NCI-H1417 (cell line): ENCODE measurements around the gene PHF21A.

Experiments used
- DNase-seq, 3 experiments: peaks; one replicate each; lab custom pipeline; 2025; lab: John Stamatoyannopoulos, UW

PHF21A gene

GRCh38 chr11:45934580-45935318 is 186.5 kb downstream of the PHF21A start:
- no peak for DNase-seq

DNA sequence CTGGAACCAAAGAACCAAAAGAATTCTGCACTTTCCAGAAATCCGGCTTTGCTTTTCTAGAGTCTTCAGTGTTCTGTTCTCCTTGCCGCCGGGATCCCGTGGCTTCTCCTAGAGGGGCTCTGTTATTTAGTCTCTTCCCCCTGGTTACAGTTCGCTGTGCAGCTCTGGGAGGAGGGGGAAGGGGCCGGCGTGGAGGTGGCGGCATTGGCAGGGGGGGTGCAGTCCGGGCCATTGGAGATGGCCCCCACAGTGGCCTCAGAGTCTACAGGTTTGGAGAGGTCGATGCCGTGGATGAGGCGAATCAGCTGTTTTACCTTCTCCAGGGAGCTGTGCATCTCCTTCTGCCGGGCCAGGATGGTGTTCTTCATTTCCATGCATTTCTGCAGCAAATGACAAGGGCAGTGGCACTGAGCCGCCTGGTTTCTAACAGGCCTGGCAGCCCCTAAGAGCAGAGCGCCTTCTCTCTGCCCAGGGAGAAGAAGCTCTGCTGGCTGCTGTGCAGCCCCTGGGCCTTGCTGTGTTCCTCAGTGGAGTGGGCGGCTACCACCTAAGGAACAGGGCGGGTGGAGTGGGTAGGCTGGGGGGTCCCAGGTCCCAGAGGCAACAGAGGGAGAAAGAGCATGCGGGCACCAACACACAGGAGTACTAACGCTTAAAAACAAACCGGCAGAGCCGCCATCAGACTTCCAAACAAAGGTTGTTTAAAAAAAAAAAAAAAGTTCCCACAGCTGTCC is 187.2 kb downstream of the PHF21A start:
- no peak for DNase-seq

DNA sequence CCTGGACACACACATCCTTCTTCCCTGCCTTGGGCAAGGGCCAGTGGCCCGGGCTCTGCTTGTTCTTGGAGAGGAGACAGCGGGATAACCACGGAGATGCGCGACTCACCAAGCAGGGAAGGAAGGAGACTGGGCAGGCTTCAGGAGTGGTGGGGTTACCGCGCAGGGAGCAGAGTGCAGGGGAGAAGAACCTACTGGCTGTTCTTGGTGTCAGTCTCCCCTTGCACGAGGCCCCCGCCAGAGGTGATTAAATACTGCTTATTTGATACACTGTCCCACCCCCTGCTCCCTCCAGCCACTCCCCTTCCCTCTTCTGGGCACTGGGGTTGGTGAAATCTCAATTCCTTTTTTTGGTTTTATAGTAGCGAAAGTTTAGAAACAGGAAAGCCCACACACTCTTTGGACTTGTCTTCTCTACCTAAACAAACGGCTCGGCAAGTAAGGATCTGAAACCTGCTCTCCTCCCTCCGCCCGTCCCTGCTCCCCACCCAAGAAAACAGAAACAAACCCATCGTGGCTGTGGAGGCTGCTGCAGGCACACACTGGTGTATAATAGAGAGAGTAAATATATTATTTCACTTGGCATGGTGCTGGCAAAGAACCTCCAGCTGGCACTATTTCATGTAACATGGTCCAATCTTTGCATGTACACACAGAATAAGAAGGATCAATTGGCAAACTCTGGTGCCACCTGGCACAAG is 188.0 kb downstream of the PHF21A start:
- DNase-seq, result no peak

DNA sequence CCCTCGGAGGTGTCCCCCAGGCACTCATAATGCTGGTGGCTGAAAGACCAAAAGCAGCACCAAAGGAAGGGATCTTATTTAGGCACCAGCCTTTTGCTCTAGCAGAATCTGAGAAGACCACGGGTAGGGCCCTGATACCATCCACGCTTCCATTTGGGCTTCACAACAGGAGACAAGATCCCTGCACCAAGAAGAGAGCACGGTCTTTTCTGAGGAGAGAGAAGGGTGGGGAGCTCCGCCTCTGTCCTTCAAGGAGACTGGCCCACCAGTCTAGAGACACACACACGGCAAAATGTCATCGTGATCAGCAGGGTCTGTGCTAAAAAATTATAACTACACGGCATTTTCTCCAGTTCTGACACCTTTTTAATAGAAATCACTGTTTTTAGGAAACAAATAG is 189.0 kb downstream of the PHF21A start:
- DNase-seq, result no peak

DNA sequence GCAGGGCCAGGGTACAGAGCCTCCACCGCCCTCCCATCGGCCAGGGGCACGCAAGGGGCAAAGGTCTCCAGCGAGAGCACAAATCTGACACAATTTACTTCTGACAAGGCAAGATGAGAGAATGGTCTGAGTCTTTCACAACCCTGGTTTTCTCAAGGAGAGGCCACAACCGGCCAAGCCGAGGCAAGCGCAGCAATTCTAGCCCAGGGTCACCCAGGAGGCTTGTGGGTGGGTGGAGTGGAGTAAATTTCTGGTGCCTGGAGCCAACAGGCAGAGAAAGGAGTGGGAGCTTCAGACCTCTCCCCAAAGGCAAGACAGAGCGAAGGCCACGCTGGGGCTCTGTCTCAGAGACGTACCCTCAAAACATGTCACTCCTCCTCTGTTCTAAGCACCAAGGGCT is 189.5 kb downstream of the PHF21A start:
- DNase-seq, result no peak

DNA sequence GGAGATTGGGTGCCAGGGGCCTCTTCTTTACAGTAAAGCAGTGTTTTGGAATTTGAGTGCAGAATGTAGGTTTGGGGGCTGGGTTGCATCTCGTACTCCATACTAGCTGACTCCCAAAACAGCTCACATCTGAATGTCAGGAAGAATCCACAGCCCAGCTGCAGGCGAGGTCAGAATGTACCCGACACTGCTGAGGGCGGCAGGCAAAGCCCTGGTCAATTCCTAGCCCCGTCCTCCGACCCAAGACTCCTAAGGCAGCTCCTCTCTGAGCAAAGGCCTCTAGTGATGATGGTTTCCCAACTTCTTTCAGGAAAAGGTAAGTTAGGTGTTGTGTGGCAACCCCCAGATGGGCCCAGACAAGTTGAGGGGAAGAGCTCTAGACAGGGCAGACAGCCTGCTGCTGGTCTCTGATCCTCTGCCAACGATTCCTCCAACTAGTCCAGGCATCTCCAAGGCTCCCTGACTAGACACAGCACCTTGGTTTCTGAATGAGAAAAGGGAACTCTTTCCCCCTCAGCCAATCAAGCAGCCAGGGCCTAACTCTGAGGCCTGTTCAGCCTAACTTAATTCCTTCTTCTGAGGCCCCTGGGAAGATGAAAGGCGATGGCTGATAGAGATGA is 190.2 kb downstream of the PHF21A start:
- no peak for DNase-seq

GRCh38 chr11:45930031-45930794 is 191.0 kb downstream of the PHF21A start:
- peak; percentile 67 to 94 (median 84) for DNase-seq

GRCh38 chr11:45929486-45930030 is 191.7 kb downstream of the PHF21A start:
- no peak for DNase-seq

DNA sequence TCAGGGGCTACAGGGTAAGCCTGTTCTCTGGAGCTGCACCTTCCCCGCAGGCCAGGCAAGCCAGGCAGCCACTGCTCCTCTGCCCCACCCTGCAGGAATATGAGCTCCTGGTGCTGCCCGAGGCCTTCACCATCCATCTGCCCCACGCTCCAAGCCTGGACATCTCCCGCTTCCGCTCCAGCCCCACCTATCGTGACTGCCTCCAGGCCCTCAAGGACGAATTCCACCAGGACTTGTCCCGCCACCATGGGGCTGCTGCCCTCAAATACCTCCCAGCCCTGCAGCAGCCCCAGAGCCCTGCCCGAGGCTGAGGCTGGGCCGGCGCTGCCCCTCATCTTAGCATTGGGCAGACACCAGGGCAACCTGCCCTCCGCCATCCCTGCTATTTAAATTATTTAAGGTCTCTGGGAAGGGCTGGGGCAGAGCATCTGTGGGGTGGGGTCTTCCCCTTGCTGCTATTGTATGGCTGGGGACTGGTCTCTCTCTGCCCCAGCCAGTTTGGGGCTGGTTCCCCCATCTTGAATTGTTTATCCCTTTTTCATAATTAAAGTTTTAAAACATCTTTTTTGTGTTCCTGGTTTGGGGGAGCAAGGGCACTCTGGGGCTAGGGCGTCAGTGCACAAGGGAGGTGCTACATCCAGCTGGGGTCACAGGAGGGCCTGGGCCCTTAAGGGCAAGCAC is 192.6 kb downstream of the PHF21A start:
- no peak for DNase-seq

DNA sequence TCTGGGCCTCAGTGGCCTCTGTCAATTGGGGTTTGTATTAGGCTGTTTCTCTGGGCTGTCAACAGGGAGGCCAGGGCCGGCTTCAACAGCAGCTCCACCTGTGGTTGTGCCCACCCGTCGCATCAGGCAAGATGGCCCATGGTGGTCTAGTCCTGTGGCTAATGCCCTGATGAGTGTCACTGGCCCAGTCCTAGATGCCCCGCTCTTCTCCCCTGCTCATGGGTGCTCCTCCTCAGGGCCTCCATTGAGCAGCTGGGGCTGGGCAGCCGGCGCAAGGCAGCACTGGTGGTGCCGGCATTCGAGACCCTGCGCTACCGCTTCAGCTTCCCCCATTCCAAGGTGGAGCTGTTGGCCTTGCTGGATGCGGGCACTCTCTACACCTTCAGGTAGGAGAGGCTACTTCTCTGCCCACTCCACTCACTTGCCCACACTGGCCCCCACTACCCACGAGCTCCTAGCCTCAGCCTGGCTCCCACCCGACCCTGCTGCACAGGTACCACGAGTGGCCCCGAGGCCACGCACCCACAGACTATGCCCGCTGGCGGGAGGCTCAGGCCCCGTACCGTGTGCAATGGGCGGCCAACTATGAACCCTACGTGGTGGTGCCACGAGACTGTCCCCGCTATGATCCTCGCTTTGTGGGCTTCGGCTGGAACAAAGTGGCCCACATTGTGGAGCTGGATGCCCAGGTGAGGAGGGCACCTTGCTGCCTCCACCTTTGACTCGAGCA is 193.4 kb downstream of the PHF21A start:
- no peak for DNase-seq

GRCh38 chr11:45927332-45927683 is 193.9 kb downstream of the PHF21A start:
- DNase-seq, result no peak

DNA sequence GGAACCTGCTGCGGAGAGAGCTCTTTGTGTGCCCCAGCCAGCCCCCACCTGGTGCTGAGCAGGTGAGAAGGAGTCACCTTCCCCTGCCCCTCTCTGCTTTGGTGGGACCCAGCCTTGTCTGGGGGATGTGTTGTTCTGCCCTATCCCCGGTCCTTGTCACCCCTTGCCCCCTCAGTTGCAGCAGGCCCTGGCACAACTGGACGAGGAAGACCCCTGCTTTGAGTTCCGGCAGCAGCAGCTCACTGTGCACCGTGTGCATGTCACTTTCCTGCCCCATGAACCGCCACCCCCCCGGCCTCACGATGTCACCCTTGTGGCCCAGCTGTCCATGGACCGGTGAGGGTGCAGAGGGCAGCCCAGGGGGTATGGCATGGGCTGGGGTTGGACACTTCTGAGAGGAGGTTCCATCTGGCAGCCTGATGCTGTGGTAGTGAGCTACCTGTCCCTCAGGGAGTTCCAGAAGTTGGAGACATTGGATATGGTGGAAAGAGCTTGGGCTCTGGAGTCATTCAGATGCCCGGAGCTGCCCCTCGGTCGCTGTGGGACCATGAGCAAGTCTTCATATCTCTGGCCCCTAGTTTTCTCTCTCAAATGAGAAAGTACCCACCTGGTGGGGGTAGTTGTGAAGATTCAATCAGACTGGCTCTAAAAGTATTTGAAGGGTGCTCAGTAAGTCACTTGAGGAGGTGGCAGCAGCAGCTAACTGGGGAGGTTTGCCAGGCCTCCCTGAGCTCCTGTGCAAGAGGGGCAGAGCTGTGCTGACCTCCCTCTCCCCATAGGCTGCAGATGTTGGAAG is 194.5 kb downstream of the PHF21A start:
- no peak for DNase-seq

- no peak for DNase-seq
Measured at GRCh38 chr11:45926001-45926401, 195.3 kb downstream of the PHF21A start.

DNA sequence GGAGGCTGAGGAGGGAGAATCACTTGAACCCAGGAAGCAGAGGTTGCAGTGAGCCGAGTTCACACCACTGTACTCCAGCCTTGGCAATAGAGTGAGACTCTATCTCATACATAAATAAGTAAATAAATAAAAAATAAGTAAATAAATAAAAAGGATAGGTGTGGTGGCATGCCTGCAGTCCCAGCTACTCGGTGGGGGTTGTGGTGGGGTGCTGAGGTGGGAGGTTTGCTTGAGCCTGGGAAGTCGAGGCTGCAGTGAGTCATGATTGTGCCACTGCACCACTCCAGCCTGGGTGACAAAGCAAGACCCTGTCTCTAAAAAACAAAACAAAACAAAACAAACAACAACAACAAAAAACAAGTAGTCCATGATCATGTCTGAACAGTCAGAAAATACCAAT is 195.7 kb downstream of the PHF21A start:
- DNase-seq, result no peak

- DNase-seq, result no peak
Measured at GRCh38 chr11:45924927-45925326, 196.3 kb downstream of the PHF21A start.

DNA sequence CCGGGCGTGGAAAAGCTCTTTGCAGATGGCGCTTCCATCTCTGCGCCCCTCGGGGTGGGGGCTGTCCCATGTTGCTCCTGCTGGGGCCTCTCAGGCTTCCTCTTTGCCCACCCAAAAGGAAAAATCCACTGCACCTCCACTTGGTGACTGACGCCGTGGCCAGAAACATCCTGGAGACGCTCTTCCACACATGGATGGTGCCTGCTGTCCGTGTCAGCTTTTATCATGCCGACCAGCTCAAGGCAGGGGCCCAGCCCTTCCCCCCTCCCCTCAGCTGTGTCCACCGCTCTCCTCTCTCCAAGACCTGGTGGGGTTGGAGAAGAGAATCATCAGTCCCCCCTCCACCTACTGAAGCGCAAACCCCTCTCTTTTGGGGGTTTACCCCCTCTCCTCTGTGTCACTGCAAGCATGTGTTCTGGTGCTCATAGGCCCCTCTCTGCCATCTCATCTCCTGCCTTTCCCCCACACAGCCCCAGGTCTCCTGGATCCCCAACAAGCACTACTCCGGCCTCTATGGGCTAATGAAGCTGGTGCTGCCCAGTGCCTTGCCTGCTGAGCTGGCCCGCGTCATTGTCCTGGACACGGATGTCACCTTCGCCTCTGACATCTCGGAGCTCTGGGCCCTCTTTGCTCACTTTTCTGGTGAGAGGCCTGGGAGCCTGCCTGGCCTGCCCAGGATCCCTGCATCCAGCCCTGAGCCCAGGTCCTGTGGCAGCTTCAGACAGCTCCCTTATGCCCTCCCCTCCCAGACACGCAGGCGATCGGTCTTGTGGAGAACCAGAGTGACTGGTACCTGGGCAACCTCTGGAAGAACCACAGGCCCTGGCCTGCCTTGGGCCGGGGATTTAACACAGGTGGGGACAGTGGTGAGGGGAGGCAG is 197.0 kb downstream of the PHF21A start:
- DNase-seq, result no peak

DNA sequence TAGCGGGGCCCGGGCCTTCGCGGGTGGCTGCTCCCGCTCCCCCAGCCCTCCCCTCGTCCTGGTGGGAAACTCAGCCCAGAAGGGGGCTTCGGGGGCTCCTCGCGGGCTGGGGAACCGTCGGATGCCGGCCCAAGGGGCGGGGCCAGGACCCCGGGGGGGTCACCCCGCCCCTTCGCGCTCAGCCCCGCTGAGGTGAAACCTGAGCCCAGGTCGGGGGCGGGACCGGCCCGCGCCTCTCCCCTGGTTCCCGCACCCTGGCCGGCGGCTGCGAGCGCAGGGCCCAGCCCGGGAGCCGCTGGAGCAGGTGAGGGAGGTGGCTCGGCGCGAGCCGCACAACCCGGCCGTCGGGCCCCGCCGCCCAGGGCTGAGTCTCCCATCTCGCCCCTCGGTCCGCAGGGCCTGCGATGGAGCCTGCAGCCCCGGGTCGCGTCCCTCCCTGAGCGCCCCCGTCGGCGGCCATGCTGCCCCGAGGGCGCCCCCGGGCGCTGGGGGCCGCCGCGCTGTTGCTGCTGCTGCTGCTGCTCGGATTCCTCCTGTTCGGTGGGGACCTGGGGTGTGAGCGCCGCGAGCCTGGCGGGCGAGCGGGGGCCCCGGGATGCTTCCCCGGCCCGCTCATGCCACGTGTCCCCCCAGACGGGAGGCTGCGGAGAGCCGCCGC is 198.7 kb downstream of the PHF21A start, which contains the start of gene LARGE2:
TSS of gene LARGE2 (plus strand) at position 232 of the 658 bp plus-strand sequence. CDS start at position 459, 227 bp downstream.
- peak; percentile 83 to 89 (median 87) for DNase-seq
